A549 treated with CpdA at 1 μM for 4 hours (cell line): Measurements from ENCODE around the gene CBX8. TPM values are rescaled to one million over a fixed set of nuclear protein-coding genes. Genes with fewer than 3 reads are reported as not detected.

ENCODE experiments used
- total RNA-seq: library from RNA; stranded (reverse); fragments of 200-300 nt; extraction: Qiagen RNA extraction; gene quantifications from 5 replicates; pipeline ENCODE4 v1.2.3, GENCODE V29; 2022; ENCODE audit warnings: low read depth

Gene CBX8
- total RNA-seq, result 14.3 to 24.2 TPM (median 22.3 TPM) in 5 replicates

GRCh38 chr17:79796763-79797491, at the start of gene CBX8:
TSS of gene CBX8 (minus strand) at chr17:79797077. CDS start at chr17:79796998, 79 bp downstream.

GRCh38 chr17:79839356-79840268, 42.7 kb upstream of the CBX8 start, which contains the start of gene CBX4:
TSS of gene CBX4 (minus strand) at chr17:79839440. CDS start at chr17:79839251, 189 bp downstream.

GRCh38 chr17:79777894-79778503, 18.9 kb downstream of the CBX8 start, which contains the start of gene CBX2:
TSS of gene CBX2 (plus strand) at chr17:79778148. CDS start at chr17:79778236, 88 bp downstream.

Other genes with a start within 250 kb of the CBX8 start
- 2.7 to 5.0 TPM (median 3.3 TPM) in 5 replicates for gene RBFOX3, start 186.0 kb downstream of the CBX8 start, total RNA-seq
- not detected in 5 replicates for gene ENPP7, start 66.1 kb downstream of the CBX8 start, total RNA-seq
- 13.5 to 19.3 TPM (median 18.5 TPM) in 5 replicates for gene CBX2, start 18.9 kb downstream of the CBX8 start, total RNA-seq
- gene CBX4, start 42.4 kb upstream of the CBX8 start, total RNA-seq, result 24.2 to 33.8 TPM (median 32.2 TPM) in 5 replicates
- gene TBC1D16, start 238.8 kb upstream of the CBX8 start, total RNA-seq, result 6.6 to 10.2 TPM (median 9.0 TPM) in 5 replicates
- gene CCDC40, start 239.6 kb upstream of the CBX8 start, total RNA-seq, result 4.5 to 7.5 TPM (median 6.2 TPM) in 5 replicates